Suprapubic skin (tissue), 4 donors: ENCODE results near the gene ESAM.

Experiments
- CTCF ChIP-seq, 2 donors: fragments of 200-600 bp in 1 of 2; fragments of 450-650 bp in 1 of 2; sonication (generic) in 1 of 2; IDR thresholded peaks; one replicate each; pipeline ENCODE4 v1.5.1; 2016 to 2019; ENCODE audit warnings: antibody characterized with exemption in 2 of 2, mild to moderate bottlenecking in 1 of 2, moderate library complexity in 1 of 2
- EP300 ChIP-seq: sonication (generic); formaldehyde crosslinking; IDR thresholded peaks from one replicate; pipeline ENCODE4 v1.6.1; 2017; ENCODE audit warnings: antibody characterized with exemption
- POLR2A ChIP-seq, 2 donors: fragments of 450-650 bp; IDR thresholded peaks; one replicate each; pipeline ENCODE4 v1.6.1; 2017; ENCODE audit warnings: antibody characterized with exemption in 2 of 2, mild to moderate bottlenecking in 2 of 2, moderate library complexity in 2 of 2
- POLR2AphosphoS5 ChIP-seq, 3 donors: sonication (generic); formaldehyde crosslinking; IDR thresholded peaks; one replicate each; pipeline ENCODE4 v1.6.1; 2017; ENCODE audit warnings: antibody characterized with exemption in 3 of 3

GRCh38 chr11:124796312-124796711, 34.2 kb upstream of the ESAM start:
- TF ChIP-seq CTCF (IDR thresholded peaks at IDR 0.05) (no peak), POLR2A (IDR thresholded peaks at IDR 0.05) (no peak), POLR2AphosphoS5 (IDR thresholded peaks at IDR 0.05) (no peak), EP300 (no peak)
